ENCODE measurements around the gene S100A2.

DNA sequence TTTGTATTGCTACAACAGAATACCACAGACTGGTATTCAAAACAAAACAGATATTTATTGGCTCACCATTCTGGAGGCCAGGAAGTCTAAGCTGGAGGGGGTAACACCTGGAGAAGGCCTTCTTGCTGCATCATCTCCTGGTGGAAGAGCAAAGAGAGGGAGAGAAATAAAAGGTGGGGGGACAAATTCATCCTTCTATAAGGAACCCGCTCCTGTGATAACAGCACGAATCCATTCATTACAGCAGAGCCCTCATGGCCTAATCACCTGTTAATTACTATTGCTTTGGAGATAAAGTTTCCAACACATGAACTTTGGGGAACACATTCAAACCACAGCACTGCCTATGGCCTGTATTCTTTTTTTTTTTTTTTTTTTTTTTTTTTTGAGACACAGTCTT, 5.4 kb downstream of the S100A2 start:
- no peak for TF ChIP-seq CTCF (IDR thresholded peaks at IDR 0.05; ENCODE audit: insufficient read depth, low read length)
- no peak for TF ChIP-seq POLR2AphosphoS5 (IDR thresholded peaks at IDR 0.05; ENCODE audit: low read depth)
- TF ChIP-seq, protein P1, sequence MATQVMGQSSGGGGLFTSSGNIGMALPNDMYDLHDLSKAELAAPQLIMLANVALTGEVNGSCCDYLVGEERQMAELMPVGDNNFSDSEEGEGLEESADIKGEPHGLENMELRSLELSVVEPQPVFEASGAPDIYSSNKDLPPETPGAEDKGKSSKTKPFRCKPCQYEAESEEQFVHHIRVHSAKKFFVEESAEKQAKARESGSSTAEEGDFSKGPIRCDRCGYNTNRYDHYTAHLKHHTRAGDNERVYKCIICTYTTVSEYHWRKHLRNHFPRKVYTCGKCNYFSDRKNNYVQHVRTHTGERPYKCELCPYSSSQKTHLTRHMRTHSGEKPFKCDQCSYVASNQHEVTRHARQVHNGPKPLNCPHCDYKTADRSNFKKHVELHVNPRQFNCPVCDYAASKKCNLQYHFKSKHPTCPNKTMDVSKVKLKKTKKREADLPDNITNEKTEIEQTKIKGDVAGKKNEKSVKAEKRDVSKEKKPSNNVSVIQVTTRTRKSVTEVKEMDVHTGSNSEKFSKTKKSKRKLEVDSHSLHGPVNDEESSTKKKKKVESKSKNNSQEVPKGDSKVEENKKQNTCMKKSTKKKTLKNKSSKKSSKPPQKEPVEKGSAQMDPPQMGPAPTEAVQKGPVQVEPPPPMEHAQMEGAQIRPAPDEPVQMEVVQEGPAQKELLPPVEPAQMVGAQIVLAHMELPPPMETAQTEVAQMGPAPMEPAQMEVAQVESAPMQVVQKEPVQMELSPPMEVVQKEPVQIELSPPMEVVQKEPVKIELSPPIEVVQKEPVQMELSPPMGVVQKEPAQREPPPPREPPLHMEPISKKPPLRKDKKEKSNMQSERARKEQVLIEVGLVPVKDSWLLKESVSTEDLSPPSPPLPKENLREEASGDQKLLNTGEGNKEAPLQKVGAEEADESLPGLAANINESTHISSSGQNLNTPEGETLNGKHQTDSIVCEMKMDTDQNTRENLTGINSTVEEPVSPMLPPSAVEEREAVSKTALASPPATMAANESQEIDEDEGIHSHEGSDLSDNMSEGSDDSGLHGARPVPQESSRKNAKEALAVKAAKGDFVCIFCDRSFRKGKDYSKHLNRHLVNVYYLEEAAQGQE (IDR thresholded peaks at IDR 0.05; ENCODE audit: insufficient replicate concordance, low read depth) = no peak
- no peak for TF ChIP-seq SPI1 (IDR thresholded peaks at IDR 0.05; ENCODE audit: borderline replicate concordance, low read depth)

Measured in HL-60 (cell line).